HG03575 (cell line): ENCODE measurements around the gene EVI2A.
"Not testable (repeated sequence)": the region's sequence is repeated elsewhere in the genome, so short reads cannot be mapped to it uniquely, and the experiment has no call there.

Experiments used
- ATAC-seq: cut with Tn5 transposase; IDR thresholded peaks from one replicate; pipeline ENCODE4 v1.9.1; 2021; ENCODE audit not compliant: unreplicated experiment, insufficient number of reproducible peaks, low FRiP score; ENCODE audit errors: extremely low read depth

The EVI2A gene

GRCh38 chr17:31321481-31321880, at the start of gene EVI2A:
EVI2A (minus strand) TSS chr17:31321622; CDS start chr17:31319013, 2,609 bp downstream.
- no peak for ATAC-seq

GRCh38 chr17:31369266-31369665, 47.8 kb upstream of the EVI2A start:
- ATAC-seq: no peak

- ATAC-seq: no peak
These were observed 44.7 kb upstream of the EVI2A start for GRCh38 chr17:31366088-31366487.

- no peak for ATAC-seq
These were observed 42.6 kb upstream of the EVI2A start for GRCh38 chr17:31364012-31364411.

GRCh38 chr17:31357839-31358394, 36.5 kb upstream of the EVI2A start:
- no peak for ATAC-seq

GRCh38 chr17:31357091-31357490, 35.7 kb upstream of the EVI2A start:
- ATAC-seq: no peak

- ATAC-seq: no peak
These were observed 34.5 kb upstream of the EVI2A start for GRCh38 chr17:31355935-31356334.

GRCh38 chr17:31349454-31349853, 28.0 kb upstream of the EVI2A start:
- no peak for ATAC-seq

GRCh38 chr17:31345191-31345747, 23.8 kb upstream of the EVI2A start:
- ATAC-seq: not testable (repeated sequence)

GRCh38 chr17:31339906-31340661, 18.7 kb upstream of the EVI2A start:
- ATAC-seq: no peak

GRCh38 chr17:31329221-31329620, 7.8 kb upstream of the EVI2A start:
- ATAC-seq: no peak

- ATAC-seq: no peak
These were observed 6.7 kb upstream of the EVI2A start for GRCh38 chr17:31328160-31328535.

GRCh38 chr17:31327534-31328159, 6.2 kb upstream of the EVI2A start:
- no peak for ATAC-seq

- no peak for ATAC-seq
These were observed 2.1 kb upstream of the EVI2A start for GRCh38 chr17:31323551-31323950.

GRCh38 chr17:31321966-31322365, 544 bp upstream of the EVI2A start:
- no peak for ATAC-seq

GRCh38 chr17:31320791-31321190, 631 bp downstream of the EVI2A start:
- ATAC-seq: no peak

GRCh38 chr17:31320241-31320640, 1.2 kb downstream of the EVI2A start:
- no peak for ATAC-seq

- no peak for ATAC-seq
These were observed 2.4 kb downstream of the EVI2A start for GRCh38 chr17:31318851-31319661.

GRCh38 chr17:31318298-31318801, 3.1 kb downstream of the EVI2A start:
- ATAC-seq: no peak
